Mucosa of rectum (tissue), 2 donors: ENCODE measurements around the gene CPT1A.

ENCODE experiments used
- H3K27ac ChIP-seq, 2 donors: one replicate each; pipeline ENCODE4 v1.7.0; 2013; ENCODE audit warnings: inconsistent platforms in 2 of 2, low read depth in 2 of 2, low read length in 2 of 2
- H3K27me3 ChIP-seq, 2 donors: one replicate each; pipeline ENCODE4 v1.7.0; 2013; ENCODE audit warnings: low read length in 2 of 2; ENCODE audit not compliant: control insufficient read depth in 2 of 2, insufficient read depth in 2 of 2
- H3K36me3 ChIP-seq, 2 donors: one replicate each; pipeline ENCODE4 v1.7.0; 2013; ENCODE audit warnings: low read length in 2 of 2; ENCODE audit not compliant: control insufficient read depth in 2 of 2, insufficient read depth in 2 of 2
- H3K4me1 ChIP-seq, 2 donors: one replicate each; pipeline ENCODE4 v1.7.0; 2013; ENCODE audit warnings: low read length in 2 of 2, mild to moderate bottlenecking in 1 of 2; ENCODE audit not compliant: control insufficient read depth in 2 of 2, insufficient read depth in 2 of 2
- H3K4me3 ChIP-seq, 2 donors: one replicate each; pipeline ENCODE4 v1.7.0; 2013; ENCODE audit warnings: low read length in 2 of 2
- H3K9ac ChIP-seq, 2 donors: one replicate each; pipeline ENCODE4 v1.7.0; 2013; ENCODE audit warnings: low read length in 2 of 2, low read depth in 1 of 2, mild to moderate bottlenecking in 1 of 2
- H3K9me3 ChIP-seq, 2 donors: one replicate each; pipeline ENCODE4 v1.7.0; 2013; ENCODE audit warnings: low read length in 2 of 2; ENCODE audit not compliant: control insufficient read depth in 2 of 2
- donor health status: healthy.
- donor health status: Normal muscosa, but diverticular disease.

Gene CPT1A

DNA sequence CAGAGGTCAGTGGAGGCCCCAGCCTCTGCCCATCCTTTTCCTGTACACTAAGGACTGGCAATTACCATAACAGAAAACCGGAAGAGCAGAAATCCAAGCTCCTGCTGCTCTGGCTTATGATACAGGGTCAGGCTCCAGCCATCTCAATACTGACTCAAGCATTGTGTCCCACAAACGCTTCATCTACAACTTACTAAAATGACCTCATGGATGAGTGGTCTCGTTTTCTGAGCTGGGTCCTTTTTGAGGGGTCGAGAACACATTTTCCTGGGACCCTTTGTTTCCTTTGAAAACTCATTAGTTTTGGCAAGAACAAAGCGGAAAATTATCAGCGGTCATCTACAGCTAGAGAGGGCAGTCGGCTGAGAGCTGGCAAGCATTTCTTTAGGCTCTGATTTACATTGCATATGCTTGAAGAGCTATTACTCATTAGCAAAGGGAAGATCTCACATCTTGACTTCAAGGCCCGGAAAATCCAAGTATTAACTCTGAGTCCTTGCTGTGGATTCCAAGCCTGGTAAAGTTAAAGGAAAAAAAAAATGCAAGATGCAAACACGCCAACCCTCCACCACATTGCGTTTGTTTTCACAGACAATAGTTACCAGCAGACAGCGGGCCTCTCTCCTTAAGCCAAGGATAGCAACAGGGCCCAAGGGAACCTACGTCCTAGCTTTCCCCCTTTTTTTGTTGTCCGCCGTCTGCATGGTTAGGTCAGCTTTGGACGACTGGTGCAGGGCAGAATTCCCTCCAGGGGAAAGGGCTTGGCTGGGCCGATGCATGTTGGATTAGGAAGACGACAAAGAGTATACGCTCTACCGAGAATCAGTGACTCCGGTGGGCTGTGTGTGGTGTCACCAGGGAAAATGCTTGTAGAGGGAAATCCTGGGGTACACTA, 92.2 kb downstream of the CPT1A start:
- Histone ChIP-seq H3K36me3 (peaks cover 6 to 7% of the 10 kb centered on the region in 2 donors), H3K27ac (no peak overlapping the region), H3K4me1 (no peaks in the 10 kb centered on the region), H3K9me3 (no peaks in the 10 kb centered on the region), H3K27me3 (no peaks in the 10 kb centered on the region), H3K4me3 (no peak overlapping the region), H3K9ac (no peak overlapping the region)

DNA sequence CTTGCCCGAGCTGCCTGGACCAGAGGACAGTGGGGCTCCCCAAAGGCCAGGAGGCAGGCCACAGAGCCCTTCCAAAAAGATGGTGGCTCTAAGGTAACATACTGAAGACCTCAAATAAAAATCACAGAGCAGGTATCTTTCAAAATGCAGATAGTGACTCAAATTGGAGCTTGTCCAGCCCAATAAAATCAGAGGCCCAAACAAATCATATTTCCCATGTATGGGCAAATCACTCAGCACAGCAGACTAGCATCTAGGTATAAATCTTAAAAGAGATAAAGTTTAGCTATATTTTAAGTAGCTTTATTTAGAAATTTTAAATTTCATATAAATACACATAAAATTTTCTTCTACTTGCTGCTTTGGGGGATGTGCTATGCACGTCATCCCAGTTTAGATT, 93.7 kb downstream of the CPT1A start:
- no peak overlapping the region for H3K9ac ChIP-seq
- peaks cover 0 to 3% of the 10 kb centered on the region in 2 donors for H3K36me3 ChIP-seq
- H3K27me3 ChIP-seq, result no peaks in the 10 kb centered on the region
- no peaks in the 10 kb centered on the region for H3K9me3 ChIP-seq
- no peak overlapping the region for H3K27ac ChIP-seq
- H3K4me3 ChIP-seq, result no peak overlapping the region
- no peaks in the 10 kb centered on the region for H3K4me1 ChIP-seq

DNA sequence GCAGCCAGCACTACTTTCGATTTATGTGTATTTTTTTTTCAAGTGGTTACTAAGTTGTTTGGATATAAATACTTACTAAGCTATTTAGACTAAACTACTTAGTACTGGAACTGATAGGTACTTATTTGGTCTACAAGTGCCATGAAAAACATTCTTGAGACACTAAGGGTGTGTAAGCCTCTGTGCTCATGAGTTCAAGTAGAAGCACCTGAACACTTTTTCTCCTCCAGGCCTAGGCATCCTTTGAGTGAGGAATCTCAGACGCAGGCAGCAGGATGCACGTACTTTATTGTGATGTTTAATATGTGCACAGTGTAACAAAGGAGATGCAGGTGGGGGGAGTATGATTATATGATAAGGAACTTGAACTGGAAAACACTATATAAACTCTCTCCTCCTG, 98.2 kb downstream of the CPT1A start:
- Histone ChIP-seq H3K27me3 (no peaks in the 10 kb centered on the region), H3K4me1 (no peaks in the 10 kb centered on the region), H3K27ac (no peak overlapping the region), H3K36me3 (peaks cover 0 to 3% of the 10 kb centered on the region in 2 donors), H3K9ac (no peak overlapping the region), H3K9me3 (no peaks in the 10 kb centered on the region), H3K4me3 (no peak overlapping the region)

DNA sequence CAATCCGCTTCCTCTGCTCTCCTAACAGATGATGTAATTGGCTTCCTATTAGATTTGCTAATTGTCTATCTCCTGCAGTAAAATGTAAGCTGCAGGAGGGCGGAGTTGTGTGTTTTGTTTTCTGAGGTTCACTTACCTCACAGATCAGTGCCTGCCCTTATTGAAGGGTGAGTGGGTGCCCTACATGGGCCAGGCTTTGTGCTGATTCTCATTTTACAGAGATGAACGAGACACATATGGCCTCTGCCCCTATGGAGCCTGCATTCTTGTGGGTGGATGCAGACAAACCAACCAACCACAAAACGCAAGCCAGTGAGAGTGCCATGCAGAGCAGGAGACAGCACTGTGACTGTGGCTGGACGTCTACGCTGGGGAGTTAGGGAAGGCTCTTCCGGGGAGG, 100.3 kb downstream of the CPT1A start:
- H3K36me3 ChIP-seq, result peaks cover 0 to 3% of the 10 kb centered on the region in 2 donors
- no peak overlapping the region for H3K27ac ChIP-seq
- no peaks in the 10 kb centered on the region for H3K9me3 ChIP-seq
- no peaks in the 10 kb centered on the region for H3K27me3 ChIP-seq
- H3K9ac ChIP-seq, result no peak overlapping the region
- no peak overlapping the region for H3K4me3 ChIP-seq
- H3K4me1 ChIP-seq, result no peaks in the 10 kb centered on the region

DNA sequence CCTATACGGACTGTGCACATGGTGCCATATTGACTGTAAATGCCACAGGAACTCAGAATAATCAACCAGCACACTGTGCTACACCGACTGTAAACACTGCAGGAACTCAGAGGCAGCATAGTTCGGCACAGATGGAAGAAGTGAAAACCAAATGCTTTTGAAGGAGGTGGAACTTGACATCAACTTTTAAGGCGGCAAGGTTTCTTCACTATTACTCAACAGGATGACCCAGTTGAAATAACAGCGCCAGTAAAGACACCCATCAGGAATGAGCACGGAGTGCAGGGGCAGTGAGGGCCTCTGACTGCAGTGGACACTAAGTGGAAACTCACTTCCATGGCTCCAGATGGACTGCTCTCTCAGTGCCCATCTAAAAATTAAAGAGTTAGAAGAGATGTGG, 106.1 kb downstream of the CPT1A start:
- Histone ChIP-seq H3K4me1 (no peaks in the 10 kb centered on the region), H3K27ac (no peak overlapping the region), H3K4me3 (no peak overlapping the region), H3K27me3 (peaks cover 0 to 1% of the 10 kb centered on the region in 2 donors), H3K9ac (no peak overlapping the region), H3K36me3 (no peaks in the 10 kb centered on the region), H3K9me3 (no peaks in the 10 kb centered on the region)

GRCh38 chr11:68735125-68735524, 106.6 kb downstream of the CPT1A start:
- no peak overlapping the region for H3K4me3 ChIP-seq
- H3K9ac ChIP-seq, result no peak overlapping the region

DNA sequence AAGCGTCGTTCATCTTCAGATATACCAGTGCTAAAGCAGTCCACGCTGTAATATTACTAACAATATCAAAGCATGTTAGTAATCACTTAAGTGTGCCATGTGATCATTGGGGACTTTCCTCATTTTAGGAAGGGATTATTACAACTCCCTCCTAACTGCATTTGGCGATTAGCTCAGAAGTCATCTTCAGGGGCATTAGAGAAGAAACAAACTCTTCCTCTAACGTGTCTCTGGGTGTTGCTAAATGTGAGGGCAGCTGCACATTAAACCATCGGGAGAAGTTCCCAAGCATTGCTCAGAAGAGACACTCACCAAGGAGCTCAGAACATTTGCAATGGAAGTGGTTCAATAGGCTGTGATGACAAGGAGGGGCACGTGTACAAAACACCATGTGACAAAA, 107.6 kb downstream of the CPT1A start:
- H3K4me3 ChIP-seq, result no peak overlapping the region
- peaks cover 0 to 1% of the 10 kb centered on the region in 2 donors for H3K27me3 ChIP-seq
- H3K9ac ChIP-seq, result no peak overlapping the region
- H3K27ac ChIP-seq, result no peak overlapping the region
- no peaks in the 10 kb centered on the region for H3K4me1 ChIP-seq
- H3K9me3 ChIP-seq, result no peaks in the 10 kb centered on the region
- no peaks in the 10 kb centered on the region for H3K36me3 ChIP-seq

More at GRCh38 chr11:68735125-68735524, 106.6 kb downstream of the CPT1A start:
- Histone ChIP-seq H3K27ac (no peak overlapping the region), H3K36me3 (no peaks in the 10 kb centered on the region), H3K9me3 (no peaks in the 10 kb centered on the region), H3K27me3 (peaks cover 0 to 1% of the 10 kb centered on the region in 2 donors), H3K4me1 (no peaks in the 10 kb centered on the region)

DNA sequence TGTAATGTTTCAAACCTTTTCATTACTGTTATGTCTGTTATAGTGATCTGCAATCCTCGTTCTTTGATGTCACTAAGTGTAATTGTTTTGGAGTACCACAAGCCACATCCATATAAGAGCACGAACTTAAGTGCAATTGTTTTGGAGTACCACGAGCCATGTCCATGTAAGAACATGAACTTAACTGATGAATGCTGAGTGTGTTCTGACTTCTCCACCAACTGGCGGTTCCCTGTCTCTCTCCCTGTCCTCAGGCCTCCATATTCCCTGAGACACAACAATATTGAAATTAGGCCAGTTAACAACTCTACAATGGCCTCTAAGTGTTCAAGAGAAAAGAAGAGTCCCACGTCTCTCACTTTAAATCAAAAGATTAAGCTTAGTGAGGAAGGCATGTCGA, 113.9 kb downstream of the CPT1A start:
- Histone ChIP-seq H3K27me3 (no peaks in the 10 kb centered on the region), H3K9ac (no peak overlapping the region), H3K9me3 (no peaks in the 10 kb centered on the region), H3K4me3 (no peak overlapping the region), H3K36me3 (no peaks in the 10 kb centered on the region), H3K27ac (no peak overlapping the region), H3K4me1 (no peaks in the 10 kb centered on the region)

- no peaks in the 10 kb centered on the region for H3K9me3 ChIP-seq
- no peaks in the 10 kb centered on the region for H3K4me1 ChIP-seq
- no peaks in the 10 kb centered on the region for H3K36me3 ChIP-seq
- no peak overlapping the region for H3K4me3 ChIP-seq
- H3K9ac ChIP-seq, result no peak overlapping the region
- no peaks in the 10 kb centered on the region for H3K27me3 ChIP-seq
- no peak overlapping the region for H3K27ac ChIP-seq
Measured at GRCh38 chr11:68724293-68724692, 117.4 kb downstream of the CPT1A start.

GRCh38 chr11:68722143-68722542, 119.6 kb downstream of the CPT1A start:
- Histone ChIP-seq H3K4me3 (no peak overlapping the region), H3K4me1 (no peaks in the 10 kb centered on the region), H3K9me3 (no peaks in the 10 kb centered on the region), H3K27ac (no peak overlapping the region), H3K9ac (no peak overlapping the region), H3K36me3 (no peaks in the 10 kb centered on the region), H3K27me3 (no peaks in the 10 kb centered on the region)
